Measurements from ENCODE around the gene EIF3D.

Gene EIF3D

DNA sequence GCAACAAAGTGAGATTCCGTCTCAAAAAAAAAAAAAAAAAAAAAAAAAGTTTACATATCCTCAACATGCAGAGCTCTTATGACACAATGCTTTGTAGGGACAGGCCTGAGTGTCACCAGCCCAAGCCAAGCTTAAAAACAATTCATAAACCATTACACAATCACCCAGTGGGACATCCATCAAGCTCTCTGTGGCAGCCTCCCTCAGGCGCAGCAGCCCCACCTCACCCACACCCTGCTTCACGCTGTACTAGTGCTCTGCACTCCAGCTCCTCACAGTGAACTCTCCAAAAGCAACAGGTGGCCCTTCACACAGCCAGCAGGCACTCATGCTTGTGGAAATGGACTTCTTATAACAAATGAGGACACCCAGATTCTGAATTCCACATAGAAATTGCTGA is 18.6 kb downstream of the EIF3D start:
- Histone ChIP-seq H3F3A (ENCODE audit: insufficient read depth, low read length) (peaks cover 53% of the 10 kb centered on the region), H3K4me1 (ENCODE audit: low read length) (peaks cover 16% of the 10 kb centered on the region), H3K36me3 (replicated peaks; ENCODE audit: insufficient read depth, low read length) (peaks cover 30% of the 10 kb centered on the region)

DNA sequence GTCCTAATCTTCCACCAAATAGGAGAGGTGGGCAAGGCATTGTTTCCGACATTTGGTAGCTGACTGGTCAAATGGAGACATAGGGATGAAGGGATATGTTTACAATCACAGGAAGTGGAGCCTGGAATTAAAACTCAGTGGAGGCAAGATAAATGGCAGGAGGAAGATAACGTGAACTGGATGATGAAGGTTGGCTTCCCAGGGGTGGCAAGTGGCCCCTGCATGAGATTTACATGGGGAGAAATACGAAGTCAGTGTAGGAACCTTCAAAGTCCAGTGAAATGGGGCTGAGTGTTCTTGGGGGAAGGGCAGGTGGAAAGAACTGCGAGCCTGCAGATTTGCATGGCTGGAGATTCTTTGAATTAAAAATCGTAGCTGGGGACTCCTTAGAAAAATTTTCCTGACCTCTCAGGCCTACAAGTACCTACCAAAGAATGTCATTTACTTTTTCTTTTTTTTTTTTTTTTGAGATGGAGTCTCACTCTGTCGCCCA is 21.4 kb downstream of the EIF3D start:
- Histone ChIP-seq H3K4me3 (ENCODE audit: low read length) (peak overlapping the region; percentile 79), H3K27me3 (replicated peaks; ENCODE audit: insufficient read depth, low read length) (no peaks in the 10 kb centered on the region), H3K9me3 (replicated peaks; ENCODE audit: insufficient read depth, low read length) (no peaks in the 10 kb centered on the region), H3K4me2 (ENCODE audit: low read depth, low read length) (peak overlapping the region; percentile 92), H3K9ac (ENCODE audit: low read length) (peak overlapping the region; percentile 49; the same call in 1 of the 2 replicates), H3K4me1 (ENCODE audit: low read length) (peaks cover 16% of the 10 kb centered on the region), H2AFZ (ENCODE audit: low read length) (peak overlapping the region; percentile 84), H3F3A (ENCODE audit: insufficient read depth, low read length) (peaks cover 43% of the 10 kb centered on the region), H4K20me1 (ENCODE audit: insufficient read depth, low read length) (no peaks in the 10 kb centered on the region), H3K27ac (ENCODE audit: low read length) (no peak overlapping the region), H3K9me2 (replicated peaks; ENCODE audit: insufficient read depth, low read length) (no peaks in the 10 kb centered on the region), H3K79me2 (ENCODE audit: low read length) (peaks cover 10% of the 10 kb centered on the region), H3K36me3 (replicated peaks; ENCODE audit: insufficient read depth, low read length) (peaks cover 11% of the 10 kb centered on the region)
- TF ChIP-seq EZH2phosphoT487 (IDR thresholded peaks at IDR 0.05; ENCODE audit: low read length) (no peak), EZH2 (optimal IDR thresholded peaks at IDR 0.05; ENCODE audit: low read depth, low read length) (no peak)
- TF ChIP-seq, protein P1, sequence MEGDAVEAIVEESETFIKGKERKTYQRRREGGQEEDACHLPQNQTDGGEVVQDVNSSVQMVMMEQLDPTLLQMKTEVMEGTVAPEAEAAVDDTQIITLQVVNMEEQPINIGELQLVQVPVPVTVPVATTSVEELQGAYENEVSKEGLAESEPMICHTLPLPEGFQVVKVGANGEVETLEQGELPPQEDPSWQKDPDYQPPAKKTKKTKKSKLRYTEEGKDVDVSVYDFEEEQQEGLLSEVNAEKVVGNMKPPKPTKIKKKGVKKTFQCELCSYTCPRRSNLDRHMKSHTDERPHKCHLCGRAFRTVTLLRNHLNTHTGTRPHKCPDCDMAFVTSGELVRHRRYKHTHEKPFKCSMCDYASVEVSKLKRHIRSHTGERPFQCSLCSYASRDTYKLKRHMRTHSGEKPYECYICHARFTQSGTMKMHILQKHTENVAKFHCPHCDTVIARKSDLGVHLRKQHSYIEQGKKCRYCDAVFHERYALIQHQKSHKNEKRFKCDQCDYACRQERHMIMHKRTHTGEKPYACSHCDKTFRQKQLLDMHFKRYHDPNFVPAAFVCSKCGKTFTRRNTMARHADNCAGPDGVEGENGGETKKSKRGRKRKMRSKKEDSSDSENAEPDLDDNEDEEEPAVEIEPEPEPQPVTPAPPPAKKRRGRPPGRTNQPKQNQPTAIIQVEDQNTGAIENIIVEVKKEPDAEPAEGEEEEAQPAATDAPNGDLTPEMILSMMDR (IDR thresholded peaks at IDR 0.05; ENCODE audit: low read length), result no peak
- DNase-seq, result no peak

More for the DNA sequence above, 18.6 kb downstream of the EIF3D start:
- Histone ChIP-seq H4K20me1 (ENCODE audit: insufficient read depth, low read length) (no peaks in the 10 kb centered on the region), H3K9me2 (replicated peaks; ENCODE audit: insufficient read depth, low read length) (no peaks in the 10 kb centered on the region), H2AFZ (ENCODE audit: low read length) (no peak overlapping the region), H3K27me3 (replicated peaks; ENCODE audit: insufficient read depth, low read length) (no peaks in the 10 kb centered on the region), H3K9me3 (replicated peaks; ENCODE audit: insufficient read depth, low read length) (no peaks in the 10 kb centered on the region), H3K4me3 (ENCODE audit: low read length) (no peak overlapping the region), H3K79me2 (ENCODE audit: low read length) (peaks cover 10% of the 10 kb centered on the region), H3K27ac (ENCODE audit: low read length) (no peak overlapping the region), H3K4me2 (ENCODE audit: low read depth, low read length) (no peak overlapping the region), H3K9ac (ENCODE audit: low read length) (no peak overlapping the region)
- TF ChIP-seq EZH2phosphoT487 (IDR thresholded peaks at IDR 0.05; ENCODE audit: low read length) (no peak), EZH2 (optimal IDR thresholded peaks at IDR 0.05; ENCODE audit: low read depth, low read length) (no peak)
- TF ChIP-seq, protein P1 (IDR thresholded peaks at IDR 0.05; ENCODE audit: low read length), result no peak
- no peak for DNase-seq

DNA sequence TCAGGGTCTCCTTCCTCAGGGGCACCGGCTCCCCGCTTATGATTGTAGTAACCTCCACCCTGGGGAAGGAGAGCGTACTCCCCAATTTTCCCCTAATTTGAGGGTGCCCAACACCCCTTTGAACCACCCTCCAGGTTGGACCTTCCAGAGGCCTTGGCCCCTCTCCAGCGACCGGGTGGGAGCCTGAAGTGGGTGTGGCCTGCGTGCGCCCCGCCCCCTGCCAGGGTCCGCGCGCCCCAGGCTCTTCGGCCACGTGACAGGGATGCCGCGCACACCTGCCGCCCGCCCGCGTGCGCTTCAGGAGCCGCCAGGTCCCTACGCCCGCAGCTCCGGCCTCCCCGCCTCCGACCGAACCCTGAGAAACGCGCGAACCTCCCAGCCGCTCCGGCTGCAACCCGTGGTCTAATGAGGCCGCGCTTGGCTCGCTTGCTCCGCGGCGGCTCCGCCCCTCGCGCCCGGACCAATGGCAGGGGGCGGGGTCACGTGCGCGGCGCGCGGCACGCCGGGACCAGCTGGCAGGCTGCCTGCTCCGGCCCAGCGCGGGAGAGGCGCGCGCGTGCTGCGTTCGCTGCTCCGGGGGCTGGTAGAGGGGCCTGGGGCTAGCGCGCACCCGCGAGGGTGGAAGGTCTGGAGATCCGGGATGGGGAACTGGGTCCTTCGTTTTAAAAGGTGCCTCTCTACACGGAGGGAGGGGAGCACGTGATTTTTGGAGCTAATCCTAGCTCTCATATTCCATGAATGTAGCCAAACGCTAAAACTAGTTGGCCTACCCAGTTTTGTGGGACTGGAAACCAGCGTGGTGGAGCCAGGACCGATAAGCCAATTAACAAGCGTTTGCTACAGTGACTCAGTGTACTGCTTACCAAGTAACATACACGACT is 22.1 kb downstream of the EIF3D start, which contains the start of gene FOXRED2:
FOXRED2 (minus strand) TSS at position 404 of the 881 bp plus-strand sequence. CDS start 618 bp downstream, outside the sequence.
- Histone ChIP-seq H3K4me2 (ENCODE audit: low read depth, low read length) (peak within 1 kb of the TSS; percentile 92), H3K9me3 (replicated peaks; ENCODE audit: insufficient read depth, low read length) (no peaks in the 10 kb centered on the region), H3K27me3 (replicated peaks; ENCODE audit: insufficient read depth, low read length) (no peaks in the 10 kb centered on the region), H3K9me2 (replicated peaks; ENCODE audit: insufficient read depth, low read length) (no peaks in the 10 kb centered on the region), H3K79me2 (ENCODE audit: low read length) (peaks cover 10% of the 10 kb centered on the region), H4K20me1 (ENCODE audit: insufficient read depth, low read length) (no peaks in the 10 kb centered on the region), H3F3A (ENCODE audit: insufficient read depth, low read length) (peaks cover 39% of the 10 kb centered on the region), H3K36me3 (replicated peaks; ENCODE audit: insufficient read depth, low read length) (0 out of 2 replicates have a peak, but pooled peaks cover 6% of the 10 kb centered on the region), H3K9ac (ENCODE audit: low read length) (peak within 1 kb of the TSS; percentile 57; the same call in 1 of the 2 replicates), H3K4me1 (ENCODE audit: low read length) (peaks cover 16% of the 10 kb centered on the region), H2AFZ (ENCODE audit: low read length) (peak within 1 kb of the TSS; percentile 91), H3K27ac (ENCODE audit: low read length) (peak within 1 kb of the TSS; percentile 78), H3K4me3 (ENCODE audit: low read length) (peak within 1 kb of the TSS; percentile 79)
- DNase-seq, result peak; percentile 94
- no peak for TF ChIP-seq EZH2phosphoT487 (IDR thresholded peaks at IDR 0.05; ENCODE audit: low read length)
- no peak for TF ChIP-seq EZH2 (optimal IDR thresholded peaks at IDR 0.05; ENCODE audit: low read depth, low read length)
- TF ChIP-seq, protein P1 (IDR thresholded peaks at IDR 0.05; ENCODE audit: low read length), result no peak
